HG02885 (cell line): Measurements from ENCODE around the gene VEGFB.
A peak's percentile ranks its signal among the peaks of the same experiment; 100 is the strongest.

Experiments
- ATAC-seq: cut with Tn5 transposase; IDR thresholded peaks from one replicate; pipeline ENCODE4 v1.9.1; 2021; ENCODE audit warnings: mild to moderate bottlenecking; ENCODE audit not compliant: unreplicated experiment, poor library complexity

VEGFB gene

DNA sequence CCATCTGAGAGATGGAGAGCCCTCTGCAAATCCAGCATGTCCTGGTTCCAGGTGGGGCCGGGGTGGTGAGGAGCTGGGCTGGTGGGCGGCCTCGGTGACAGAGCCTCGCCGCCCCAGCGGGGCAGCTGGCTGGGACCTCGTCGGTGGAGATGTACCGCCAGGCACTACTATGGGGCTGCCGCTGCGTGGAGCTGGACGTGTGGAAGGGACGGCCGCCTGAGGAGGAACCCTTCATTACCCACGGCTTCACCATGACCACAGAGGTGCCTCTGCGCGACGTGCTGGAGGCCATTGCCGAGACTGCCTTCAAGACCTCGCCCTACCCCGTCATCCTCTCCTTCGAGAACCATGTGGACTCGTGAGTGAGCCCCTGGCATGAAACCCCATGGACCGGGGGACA, 24.0 kb downstream of the VEGFB start:
- no peak for ATAC-seq

DNA sequence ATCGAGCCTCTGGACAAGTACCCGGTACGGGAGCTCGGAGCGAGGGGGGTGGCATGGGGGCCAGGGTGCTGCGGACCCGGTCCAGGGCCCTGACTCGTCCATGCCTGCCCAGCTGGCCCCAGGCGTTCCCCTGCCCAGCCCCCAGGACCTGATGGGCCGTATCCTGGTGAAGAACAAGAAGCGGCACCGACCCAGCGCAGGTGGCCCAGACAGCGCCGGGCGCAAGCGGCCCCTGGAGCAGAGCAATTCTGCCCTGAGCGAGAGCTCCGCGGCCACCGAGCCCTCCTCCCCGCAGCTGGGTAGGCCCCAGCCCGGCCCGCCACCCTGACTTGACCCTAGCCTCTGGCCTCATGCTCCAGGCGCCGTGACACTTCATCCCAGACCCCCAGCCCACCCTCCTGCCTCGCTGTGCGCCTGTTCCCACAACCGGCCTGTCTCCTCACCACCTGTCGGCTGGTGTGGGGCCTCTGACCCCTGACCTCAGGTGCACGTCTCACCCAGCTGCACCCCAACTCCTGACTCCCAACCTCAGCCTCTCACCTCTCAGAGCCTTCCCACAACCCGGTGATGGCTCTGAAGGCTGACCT, 24.7 kb downstream of the VEGFB start:
- no peak for ATAC-seq

DNA sequence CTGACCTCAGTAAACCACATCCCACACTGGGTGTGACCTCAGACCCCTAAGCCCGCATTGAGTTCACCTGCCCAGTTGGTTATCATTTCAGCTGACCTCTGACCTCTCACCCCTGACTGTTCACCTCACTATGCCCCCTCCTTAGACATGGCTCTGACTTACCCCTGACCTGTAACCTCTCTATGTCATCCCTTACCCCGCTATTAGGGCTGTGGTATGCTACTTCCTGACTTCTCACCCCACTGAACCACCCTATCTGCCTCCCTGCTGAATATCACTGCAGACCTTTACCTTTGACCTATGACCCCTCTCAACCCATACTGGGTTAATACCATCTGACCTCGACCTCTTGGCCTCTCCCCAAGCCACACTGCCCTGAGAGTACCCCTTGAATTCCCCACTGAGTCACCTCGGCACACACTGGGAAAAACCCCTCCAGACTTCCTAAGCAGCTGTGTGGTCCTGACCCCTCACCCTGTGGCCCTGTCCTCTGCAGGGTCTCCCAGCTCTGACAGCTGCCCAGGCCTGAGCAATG, 25.2 kb downstream of the VEGFB start:
- no peak for ATAC-seq

DNA sequence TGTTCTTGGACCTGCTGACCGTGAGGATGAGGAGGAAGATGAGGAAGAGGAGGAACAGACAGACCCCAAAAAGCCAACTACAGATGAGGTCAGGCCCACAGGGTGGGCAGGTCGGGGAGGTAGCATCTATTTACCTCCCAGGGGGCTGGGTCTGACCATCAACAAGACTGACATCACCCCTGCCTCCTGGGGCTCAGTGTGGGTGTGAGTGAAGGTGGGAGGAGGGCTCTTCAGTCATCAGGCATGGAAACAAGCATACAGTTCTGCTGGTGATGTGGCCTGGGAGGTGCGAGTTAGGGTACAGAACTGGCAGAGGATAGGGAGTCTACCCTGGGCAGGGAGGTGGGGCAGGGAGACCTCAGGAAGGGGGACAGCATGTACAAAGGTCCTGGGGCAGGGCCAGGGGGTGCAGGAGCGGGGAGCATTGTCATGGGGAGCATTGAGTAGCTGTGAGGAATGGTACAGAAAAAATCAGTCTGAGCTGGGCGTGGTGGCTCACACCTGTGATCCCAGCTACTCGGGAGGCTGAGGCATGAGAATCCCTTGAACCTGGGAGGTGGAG, 25.8 kb downstream of the VEGFB start:
- ATAC-seq = no peak

DNA sequence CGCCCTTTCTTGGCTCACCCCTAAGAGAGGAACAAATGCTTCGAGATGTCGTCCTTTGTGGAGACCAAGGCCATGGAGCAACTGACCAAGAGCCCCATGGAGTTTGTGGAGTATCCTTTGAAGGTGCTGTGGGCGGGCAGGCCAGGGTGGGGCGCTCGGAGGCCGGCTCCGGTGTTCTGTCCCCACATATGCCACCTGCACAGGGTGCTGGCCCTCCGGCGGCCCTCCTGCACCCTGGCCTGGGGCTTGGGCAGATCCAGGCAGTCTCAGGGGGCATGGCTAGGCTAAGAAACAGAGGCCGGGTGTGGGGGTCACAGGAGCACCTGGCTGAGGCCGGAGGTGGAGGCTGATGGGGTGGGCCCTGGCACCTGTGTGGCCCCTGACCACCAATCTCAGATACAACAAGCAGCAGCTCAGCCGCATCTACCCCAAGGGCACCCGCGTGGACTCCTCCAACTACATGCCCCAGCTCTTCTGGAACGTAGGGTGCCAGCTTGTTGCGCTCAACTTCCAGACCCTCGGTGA, 27.2 kb downstream of the VEGFB start:
- ATAC-seq = no peak

DNA sequence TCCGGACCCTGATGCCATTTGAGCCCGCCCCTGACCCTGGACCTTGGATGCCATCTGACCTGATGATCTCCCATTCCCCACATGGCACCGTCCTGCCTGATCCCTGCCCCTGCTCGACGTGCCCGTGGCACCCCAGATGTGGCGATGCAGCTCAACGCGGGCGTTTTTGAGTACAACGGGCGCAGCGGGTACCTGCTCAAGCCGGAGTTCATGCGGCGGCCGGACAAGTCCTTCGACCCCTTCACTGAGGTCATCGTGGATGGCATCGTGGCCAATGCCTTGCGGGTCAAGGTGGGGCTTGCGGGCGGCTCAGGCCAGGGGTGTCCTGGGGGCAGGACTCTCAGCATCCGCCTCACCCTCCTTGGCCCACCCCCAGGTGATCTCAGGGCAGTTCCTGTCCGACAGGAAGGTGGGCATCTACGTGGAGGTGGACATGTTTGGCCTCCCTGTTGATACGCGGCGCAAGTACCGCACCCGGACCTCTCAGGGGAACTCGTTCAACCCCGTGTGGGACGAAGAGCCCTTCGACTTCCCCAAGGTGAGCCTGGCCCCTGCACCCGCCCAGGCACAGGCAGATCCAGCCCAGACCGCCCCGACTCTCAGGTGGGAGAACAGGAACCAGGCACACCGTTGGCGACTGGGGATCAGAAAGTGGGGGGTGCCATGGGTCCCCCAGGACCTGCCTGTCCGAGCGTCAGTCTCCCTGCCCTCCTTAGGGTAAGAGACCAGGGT, 28.1 kb downstream of the VEGFB start:
- ATAC-seq = no peak

DNA sequence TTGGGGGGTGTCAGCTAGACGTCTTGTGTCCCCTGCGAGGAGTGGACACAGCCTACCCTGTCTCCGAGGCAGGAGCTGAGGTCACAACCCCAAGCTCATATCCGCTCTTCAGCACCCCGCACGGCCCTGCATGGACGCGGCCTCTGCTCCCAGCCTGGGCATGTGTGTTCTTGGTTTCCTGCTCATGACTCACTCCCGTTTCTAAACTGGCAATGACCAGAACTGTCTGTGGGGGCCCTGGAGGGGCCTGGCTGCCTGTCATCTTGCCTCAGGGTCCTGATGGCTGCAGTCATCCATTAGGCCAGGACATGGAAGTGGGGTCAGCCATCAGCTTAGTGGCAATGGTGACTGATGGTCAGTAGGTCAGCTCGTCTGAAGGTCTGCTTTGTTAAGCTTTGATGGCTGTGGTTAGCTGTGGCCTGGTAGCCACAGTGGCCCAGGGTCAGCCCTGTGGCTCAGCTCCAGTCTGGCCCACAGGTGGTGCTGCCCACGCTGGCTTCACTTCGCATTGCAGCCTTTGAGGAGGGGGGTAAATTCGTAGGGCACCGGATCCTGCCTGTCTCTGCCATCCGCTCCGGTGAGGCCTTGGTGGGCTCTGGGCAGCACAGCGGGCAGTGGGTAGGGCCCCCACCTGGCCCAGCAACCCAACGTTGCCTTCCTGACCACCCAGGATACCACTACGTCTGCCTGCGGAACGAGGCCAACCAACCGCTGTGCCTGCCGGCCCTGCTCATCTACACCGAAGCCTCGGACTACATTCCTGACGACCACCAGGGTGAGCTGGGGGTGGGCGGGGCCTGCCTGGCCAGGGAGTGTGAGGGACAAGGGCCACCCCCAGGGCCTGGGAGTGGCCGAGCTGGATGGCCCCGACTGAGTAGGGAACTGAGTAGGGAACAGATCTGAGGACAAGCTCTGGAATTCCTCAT, 28.9 kb downstream of the VEGFB start:
- ATAC-seq = no peak

DNA sequence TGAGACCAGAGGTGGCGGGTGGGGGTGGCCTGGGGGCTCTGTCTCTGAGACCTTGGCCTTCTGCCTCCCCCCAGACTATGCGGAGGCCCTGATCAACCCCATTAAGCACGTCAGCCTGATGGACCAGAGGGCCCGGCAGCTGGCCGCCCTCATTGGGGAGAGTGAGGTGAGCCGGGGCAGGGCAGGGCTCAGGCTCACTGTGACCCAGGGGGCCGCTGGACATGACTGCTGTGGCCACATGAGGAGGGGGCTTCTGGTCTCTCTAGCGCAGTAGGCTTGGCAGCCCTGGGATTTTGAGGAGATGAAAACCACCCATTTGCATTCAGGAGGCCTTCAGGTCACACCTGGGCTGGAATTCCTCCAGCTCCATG, 29.5 kb downstream of the VEGFB start:
- no peak for ATAC-seq

DNA sequence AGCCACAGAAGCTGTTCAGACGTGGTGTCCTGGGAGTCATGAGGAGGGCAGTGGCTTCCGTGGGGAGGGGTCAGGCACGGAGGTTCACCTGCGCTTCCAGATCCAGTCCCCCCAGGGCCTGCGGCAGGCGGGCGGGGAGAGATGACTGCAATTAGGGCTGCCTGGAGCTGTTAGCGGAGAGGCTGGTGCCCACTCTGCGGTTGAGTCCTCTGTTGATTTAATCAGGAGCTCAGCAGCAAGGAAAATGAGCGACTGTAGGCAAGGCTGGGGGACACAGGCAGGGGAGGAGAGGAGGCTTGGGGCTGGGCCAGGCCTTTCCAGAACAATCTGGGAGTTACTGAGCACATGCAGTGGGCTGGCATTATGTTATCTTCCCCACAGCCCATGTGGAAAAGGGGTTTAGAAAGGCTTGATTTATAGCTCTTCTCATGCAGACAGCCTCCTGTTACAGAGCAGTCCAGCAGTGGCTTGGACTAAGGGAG, 30.0 kb downstream of the VEGFB start:
- no peak for ATAC-seq

DNA sequence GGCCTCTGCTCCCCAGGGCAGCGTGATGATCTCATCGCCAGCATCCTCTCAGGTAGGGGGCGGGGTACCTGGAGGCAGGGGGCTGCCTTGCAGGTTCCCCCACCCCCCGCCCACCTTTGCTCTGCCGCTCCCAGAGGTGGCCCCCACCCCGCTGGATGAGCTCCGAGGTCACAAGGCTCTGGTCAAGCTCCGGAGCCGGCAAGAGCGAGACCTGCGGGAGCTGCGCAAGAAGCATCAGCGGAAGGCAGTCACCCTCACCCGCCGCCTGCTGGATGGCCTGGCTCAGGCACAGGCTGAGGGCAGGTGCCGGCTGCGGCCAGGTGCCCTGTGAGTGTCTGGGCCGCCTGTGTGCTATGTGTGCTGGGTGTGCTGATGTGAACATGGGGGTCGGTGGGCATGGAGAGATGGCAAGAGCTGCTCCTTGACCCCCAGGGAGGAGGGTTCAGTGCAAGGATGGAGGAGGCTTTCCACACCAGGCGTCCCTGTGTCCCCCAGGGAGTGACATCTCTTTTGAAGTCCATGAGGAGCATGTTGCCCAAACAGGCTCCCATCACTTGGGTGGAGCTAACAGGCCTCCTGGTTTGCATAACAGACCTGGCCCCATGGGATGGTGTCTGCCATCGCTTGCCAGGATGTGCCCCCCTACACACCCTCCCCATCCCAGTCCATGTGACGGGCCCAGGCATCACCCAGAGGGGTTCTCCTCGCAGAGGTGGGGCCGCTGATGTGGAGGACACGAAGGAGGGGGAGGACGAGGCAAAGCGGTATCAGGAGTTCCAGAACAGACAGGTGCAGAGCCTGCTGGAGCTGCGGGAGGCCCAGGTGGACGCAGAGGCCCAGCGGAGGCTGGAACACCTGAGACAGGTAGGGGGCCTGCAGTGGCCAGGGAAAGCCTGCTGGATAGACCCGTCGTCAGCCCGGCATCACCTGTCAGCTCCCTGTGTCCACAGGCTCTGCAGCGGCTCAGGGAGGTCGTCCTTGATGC, 31.1 kb downstream of the VEGFB start:
- no peak for ATAC-seq

DNA sequence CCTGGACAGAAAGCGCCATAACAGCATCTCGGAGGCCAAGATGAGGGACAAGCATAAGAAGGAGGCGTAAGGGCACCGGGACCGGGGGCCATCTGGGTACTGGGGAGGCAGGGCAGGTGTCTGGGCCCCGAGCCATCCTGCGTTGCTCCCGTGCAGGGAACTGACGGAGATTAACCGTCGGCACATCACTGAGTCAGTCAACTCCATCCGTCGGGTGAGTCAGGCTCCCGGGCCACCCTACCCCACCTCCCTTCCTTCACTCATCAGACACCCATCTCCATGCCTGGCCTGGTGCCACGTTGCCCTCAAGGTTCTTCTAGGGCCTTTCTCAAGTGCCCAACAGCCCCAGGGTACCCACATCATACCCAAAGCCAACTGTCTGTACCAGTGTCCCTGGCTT, 32.0 kb downstream of the VEGFB start:
- ATAC-seq = no peak

DNA sequence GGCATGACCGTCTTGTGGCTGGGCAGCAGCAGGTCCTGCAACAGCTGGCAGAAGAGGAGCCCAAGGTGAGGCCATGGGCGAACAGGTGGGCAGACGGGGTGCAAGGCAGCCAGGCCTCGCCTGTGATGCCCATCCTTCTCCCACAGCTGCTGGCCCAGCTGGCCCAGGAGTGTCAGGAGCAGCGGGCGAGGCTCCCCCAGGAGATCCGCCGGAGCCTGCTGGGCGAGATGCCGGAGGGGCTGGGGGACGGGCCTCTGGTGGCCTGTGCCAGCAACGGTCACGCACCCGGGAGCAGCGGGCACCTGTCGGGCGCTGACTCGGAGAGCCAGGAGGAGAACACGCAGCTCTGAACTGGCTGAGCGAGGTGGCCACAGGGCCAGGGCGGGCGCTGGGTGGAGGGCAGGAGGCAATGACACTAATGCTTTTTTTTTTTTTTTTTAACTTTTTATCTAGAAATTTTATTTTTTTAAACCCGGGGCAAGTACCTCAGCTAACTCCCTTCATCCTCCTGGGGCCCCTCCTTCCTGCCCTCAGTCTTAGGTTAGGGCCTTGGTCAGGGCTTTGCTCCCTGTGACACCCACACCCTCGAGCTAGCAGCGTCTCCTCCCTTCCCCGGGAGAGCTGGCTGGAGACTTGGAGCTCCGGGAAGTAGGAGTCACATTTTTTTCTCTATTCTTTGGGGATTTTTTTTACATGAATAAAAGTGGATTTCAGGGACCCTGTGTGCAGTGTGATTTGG, 33.0 kb downstream of the VEGFB start:
- no peak for ATAC-seq

DNA sequence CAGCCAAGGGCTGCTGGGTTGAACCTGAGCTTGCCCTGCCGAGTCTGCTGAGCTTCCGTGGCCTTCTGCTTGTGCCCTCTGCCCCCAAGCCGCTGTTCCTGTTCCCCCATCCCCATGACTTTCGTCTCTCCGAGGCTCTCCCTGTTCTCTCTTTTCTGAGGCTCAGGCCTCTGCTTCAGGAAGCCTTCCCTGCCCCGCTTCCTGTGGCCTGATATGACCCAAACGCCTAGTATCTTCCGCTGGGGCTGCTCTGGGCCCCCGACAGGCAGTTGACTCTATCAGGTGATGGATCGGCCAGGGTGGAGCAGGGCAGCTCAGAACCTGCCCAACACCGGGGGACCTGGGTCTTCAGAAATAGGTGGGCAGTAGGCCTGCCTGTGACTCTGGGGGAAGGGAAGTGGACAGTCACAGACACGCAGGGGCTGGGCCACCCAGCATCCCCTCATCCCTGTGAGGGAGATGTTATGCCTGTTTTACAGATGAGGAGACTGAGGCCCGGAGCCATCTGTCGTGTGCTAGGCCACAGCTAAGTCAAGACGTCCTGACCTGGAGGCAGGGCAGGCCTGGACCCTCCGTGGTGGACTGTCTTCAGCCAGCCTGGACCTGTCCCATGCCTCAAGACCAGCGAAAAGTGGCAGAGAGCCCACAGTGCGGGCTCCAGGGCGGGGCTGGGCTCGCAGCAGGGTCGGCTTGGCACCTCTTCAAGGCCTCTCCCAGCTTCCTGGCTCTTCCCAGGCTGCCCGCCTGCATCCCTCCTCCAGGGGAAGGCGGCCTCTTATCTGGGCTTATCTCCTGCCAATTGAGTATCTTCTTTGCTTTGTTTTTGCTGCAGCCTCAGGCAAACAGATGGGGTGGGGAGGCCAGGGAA, 33.9 kb downstream of the VEGFB start:
- no peak for ATAC-seq

DNA sequence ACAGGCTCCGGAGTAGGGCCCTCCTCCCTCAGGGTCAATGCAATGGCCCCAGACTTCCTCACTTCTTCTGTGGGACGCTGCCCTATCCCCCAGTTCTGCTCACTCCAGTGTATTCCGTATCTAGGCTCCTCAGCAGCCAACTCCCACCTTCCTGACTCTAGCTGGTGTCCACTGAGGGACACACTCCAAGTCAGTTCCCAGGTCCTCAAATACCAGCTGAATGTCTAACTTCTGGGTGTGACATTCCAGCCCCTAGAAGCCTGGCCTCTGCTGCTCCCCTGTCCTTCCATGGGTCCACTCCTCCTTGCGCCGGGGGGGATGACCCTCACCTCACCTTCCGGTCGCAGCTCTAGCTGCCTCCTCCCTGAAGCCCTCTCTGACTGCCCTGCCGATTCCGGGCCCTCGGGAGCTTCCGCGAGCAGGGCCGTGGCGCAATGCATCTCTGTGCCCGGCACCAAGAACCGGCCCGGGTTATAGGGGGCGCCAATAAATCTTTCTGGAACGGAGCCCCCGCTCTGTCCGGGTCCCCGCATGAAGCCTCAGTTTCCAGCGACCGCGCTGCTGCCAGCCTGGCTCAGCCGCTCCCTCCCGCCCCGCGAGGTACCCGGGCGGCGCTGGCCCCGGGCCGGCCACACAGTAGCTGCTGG, 34.6 kb downstream of the VEGFB start:
- peak; percentile 12 for ATAC-seq

DNA sequence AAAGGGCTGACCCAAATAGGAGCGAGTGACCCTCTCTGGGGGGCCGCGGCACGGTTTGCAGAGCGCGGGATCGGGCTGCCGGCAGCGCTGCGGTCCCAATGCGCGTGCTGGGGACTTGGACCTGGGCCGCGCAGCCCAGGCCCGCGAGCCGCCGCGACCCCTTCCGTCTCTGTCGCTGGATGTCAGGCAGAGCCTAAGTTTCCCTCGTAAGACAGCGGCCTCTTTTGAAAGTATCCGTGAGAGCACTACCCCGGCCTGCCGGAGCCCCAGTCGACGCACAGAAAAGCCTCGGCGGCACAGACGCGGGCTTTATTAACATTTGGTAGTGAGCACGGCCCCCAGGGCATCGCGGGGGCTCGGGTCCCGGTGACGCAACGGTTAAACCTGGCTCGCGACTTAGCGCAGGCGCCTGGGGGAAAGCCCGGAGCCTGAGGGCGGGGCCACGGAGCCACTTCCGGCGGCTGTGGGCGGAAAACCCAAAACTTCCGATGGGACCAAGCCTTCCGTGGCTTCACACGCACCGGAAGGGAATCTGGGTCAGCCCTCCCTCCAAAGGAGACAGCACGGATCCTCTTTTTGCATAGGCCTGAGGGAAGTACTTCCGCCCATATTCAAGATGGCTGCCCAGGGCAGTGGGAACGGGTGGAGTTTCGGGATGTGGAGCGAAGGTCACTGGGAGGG, 35.3 kb downstream of the VEGFB start:
- ATAC-seq = peak; percentile 77

DNA sequence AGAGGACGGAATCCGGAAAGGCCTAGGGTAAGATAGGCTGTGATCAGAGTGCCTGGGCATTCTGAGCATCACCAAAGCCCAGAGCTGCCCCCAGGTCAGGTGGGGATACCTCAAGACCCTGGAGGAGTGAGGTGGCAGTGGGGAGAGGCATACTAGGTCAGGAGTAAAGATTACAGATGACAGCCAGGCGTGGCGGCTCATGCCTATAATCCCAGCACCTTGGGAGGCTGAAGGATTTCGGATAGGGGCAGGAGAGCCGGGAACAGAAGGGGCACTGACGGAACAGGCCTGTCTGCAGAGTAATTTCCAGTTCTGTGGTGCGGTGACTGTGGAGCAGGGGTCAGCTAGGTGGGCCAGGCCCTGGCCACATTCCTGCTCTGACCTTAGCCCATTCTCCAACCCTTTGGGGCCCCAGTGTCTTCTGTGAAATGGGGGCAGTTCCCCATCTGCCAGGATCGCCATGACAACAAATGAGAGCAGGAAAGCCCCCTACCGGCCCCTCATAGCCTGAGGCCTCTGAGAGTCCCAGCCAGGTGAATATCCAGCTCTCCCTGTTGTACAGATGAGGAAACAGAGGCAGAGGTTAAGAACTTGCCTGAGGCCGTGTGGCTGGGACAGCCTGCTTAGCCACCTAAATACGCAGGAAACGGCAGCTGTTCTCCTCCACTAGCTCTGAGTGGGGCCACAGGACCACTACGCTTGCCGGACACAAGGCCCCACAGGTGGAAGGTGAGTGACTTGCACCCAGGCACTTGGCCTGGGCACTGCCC, 40.8 kb downstream of the VEGFB start:
- ATAC-seq = no peak
